Nephron progenitor cell (in vitro differentiated cells): ENCODE results near the gene ZNF213.

Experiments used
- DNase-seq: peaks from one replicate; pipeline ENCODE4 v3.0.0; 2021
- H3K27ac Mint-ChIP-seq: 2 replicates; pipeline ENCODE4 v1.8.0; 2021; ENCODE audit warnings: mild to moderate bottlenecking, moderate library complexity, mixed read lengths
- H3K27me3 Mint-ChIP-seq: 2 replicates; pipeline ENCODE4 v1.8.0; 2021; ENCODE audit warnings: mild to moderate bottlenecking, low read depth, mixed read lengths; ENCODE audit not compliant: poor library complexity
- H3K36me3 Mint-ChIP-seq: 2 replicates; pipeline ENCODE4 v1.8.0; 2021; ENCODE audit warnings: low read depth, mixed read lengths
- H3K4me1 Mint-ChIP-seq: 2 replicates; pipeline ENCODE4 v1.8.0; 2021; ENCODE audit warnings: mixed read lengths
- H3K4me3 Mint-ChIP-seq: 2 replicates; pipeline ENCODE4 v1.8.0; 2021; ENCODE audit warnings: mild to moderate bottlenecking, moderate library complexity, mixed read lengths
- H3K9me3 Mint-ChIP-seq: 2 replicates; pipeline ENCODE4 v1.8.0; 2021; ENCODE audit warnings: mild to moderate bottlenecking, moderate library complexity, mixed read lengths
- CTCF ChIP-seq: fragments of 200-600 bp; sonication (generic); IDR thresholded peaks from 2 replicates; pipeline ENCODE4 v1.5.0; 2021; ENCODE audit warnings: antibody characterized with exemption

The ZNF213 gene

GRCh38 chr16:3112058-3112880 is 22.6 kb upstream of the ZNF213 start, which contains the start of gene ZNF205:
TSS of gene ZNF205 (plus strand) at chr16:3112586. CDS start at chr16:3113431, 845 bp downstream.
- no peak for TF ChIP-seq CTCF
- peak; percentile 81 for DNase-seq
- Mint-ChIP-seq H3K4me1 (peaks cover 36% of the 10 kb centered on the region), H3K36me3 (peaks cover 21% of the 10 kb centered on the region), H3K27me3 (peaks cover 3% of the 10 kb centered on the region), H3K9me3 (no peaks in the 10 kb centered on the region), H3K4me3 (peak within 1 kb of the TSS; percentile 94), H3K27ac (peak within 1 kb of the TSS; percentile 71)

DNA sequence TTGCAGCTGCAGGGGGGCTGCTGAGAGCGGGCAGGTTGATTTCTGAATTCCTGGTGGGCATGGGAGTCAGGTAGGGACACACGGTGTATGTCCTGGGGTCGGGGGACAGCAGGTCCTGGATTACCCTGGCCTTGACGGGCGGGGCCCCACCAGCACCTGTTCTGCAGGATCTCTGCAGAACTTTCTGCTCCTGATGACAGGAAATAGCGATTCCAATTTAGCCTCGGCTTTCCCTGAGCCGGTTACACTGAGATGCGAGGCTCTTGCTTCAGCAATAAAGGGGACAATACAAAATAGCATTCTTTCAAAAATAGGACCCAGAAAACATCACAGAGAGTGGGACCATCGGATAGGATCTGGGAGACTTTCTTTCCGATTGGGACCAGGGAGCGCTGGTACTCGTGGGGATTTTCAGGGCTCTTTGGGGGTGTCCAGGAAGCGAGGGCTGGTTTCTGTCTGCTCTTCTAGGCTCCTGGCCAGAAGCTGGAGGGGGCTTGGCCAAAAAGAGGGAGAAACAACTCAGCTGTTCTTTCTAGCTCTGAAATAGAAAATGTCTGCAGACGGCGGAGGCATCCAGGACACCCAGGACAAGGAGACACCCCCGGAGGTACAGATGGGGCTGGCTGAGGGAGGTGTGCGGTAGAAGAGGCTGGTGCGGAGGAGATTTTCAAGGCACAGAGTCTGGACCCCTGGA is 21.8 kb upstream of the ZNF213 start:
- Mint-ChIP-seq H3K4me3 (peak overlapping the region; percentile 94), H3K27ac (peak overlapping the region; percentile 71), H3K36me3 (peaks cover 25% of the 10 kb centered on the region), H3K4me1 (peaks cover 33% of the 10 kb centered on the region), H3K9me3 (no peaks in the 10 kb centered on the region), H3K27me3 (peaks cover 3% of the 10 kb centered on the region)
- TF ChIP-seq CTCF, result no peak
- no peak for DNase-seq

DNA sequence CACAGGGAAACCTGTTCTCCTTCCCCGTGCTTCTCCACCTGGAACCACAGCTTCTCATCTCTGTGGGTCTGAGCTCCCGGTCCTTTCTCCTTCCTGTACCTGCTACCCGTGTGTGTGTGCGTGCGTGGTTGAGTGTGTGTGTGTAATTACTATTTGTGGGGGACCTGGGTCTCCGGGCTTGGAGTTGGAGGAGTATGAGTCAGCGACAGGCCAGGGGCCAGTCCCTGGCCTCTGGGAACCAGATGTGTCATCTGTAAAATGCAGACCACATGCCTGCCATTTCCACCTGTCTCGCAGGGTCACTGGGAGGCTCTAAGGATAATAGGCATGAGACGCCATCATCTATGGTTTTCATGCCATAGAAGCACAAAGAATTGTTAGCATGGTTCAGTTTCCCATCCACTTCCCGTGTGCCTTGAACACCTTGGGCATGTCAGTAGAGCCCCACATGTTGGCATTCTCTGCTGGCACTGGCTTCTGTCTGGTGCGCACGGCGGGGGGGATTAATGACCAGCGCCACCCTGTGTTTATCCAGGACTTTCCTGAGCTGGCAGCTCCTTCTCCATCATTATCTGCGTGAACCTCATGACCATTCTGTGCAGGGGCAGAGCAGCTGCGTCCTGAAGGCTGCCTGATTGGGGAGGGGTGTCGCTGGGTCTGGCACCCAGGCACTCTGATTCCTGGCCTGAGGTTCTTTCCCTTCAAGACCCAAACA is 20.9 kb upstream of the ZNF213 start:
- peaks cover 33% of the 10 kb centered on the region for H3K4me1 Mint-ChIP-seq
- peaks cover 30% of the 10 kb centered on the region for H3K36me3 Mint-ChIP-seq
- no peaks in the 10 kb centered on the region for H3K9me3 Mint-ChIP-seq

DNA sequence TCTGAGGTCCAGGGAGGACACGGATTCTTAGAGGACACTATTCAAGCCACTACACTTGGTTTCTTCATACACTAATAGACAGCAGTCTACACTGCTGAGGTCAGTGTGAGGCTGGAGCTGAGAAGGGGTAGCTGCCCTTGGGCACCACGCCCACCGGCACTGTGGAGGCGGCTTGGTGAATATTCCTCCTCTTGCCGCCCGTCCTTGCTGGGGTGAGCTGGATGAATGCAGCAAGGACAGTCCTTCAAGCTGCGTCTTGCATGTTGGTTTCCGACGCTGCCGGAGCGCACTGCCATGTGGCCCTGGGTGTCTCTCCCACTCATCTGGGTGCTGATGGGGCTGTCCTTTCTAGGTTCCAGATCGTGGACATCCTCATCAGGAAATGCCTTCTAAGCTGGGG is 19.8 kb upstream of the ZNF213 start:
- Mint-ChIP-seq H3K9me3 (no peaks in the 10 kb centered on the region), H3K27me3 (no peaks in the 10 kb centered on the region), H3K27ac (no peak overlapping the region), H3K4me1 (peaks cover 29% of the 10 kb centered on the region), H3K36me3 (peaks cover 30% of the 10 kb centered on the region), H3K4me3 (peak overlapping the region; percentile 94)
- no peak for TF ChIP-seq CTCF
- DNase-seq, result no peak

More for the DNA sequence above, 20.9 kb upstream of the ZNF213 start:
- Mint-ChIP-seq H3K27me3 (peaks cover under 1% of the 10 kb centered on the region), H3K4me3 (peak overlapping the region; percentile 94), H3K27ac (no peak overlapping the region)
- no peak for DNase-seq
- TF ChIP-seq CTCF, result no peak

- no peak for TF ChIP-seq CTCF
- H3K4me1 Mint-ChIP-seq, result peaks cover 29% of the 10 kb centered on the region
- peaks cover 30% of the 10 kb centered on the region for H3K36me3 Mint-ChIP-seq
- no peaks in the 10 kb centered on the region for H3K9me3 Mint-ChIP-seq
- H3K27me3 Mint-ChIP-seq, result no peaks in the 10 kb centered on the region
- no peak overlapping the region for H3K4me3 Mint-ChIP-seq
- no peak for DNase-seq
- H3K27ac Mint-ChIP-seq, result no peak overlapping the region
These were observed 19.3 kb upstream of the ZNF213 start for GRCh38 chr16:3115561-3115960.
